Astrocyte (in vitro differentiated cells and primary cell): ENCODE results near the gene SMAP1.

Source experiments
- CTCF ChIP-seq: IDR thresholded peaks from 2 replicates; pipeline ENCODE4 v1.5.1; 2011; ENCODE audit warnings: low read depth, mild to moderate bottlenecking, inconsistent platforms, low read length, moderate library complexity; ENCODE audit not compliant: insufficient read depth
- EZH2 ChIP-seq: IDR thresholded peaks from 2 replicates; pipeline ENCODE4 v1.6.1; 2012; ENCODE audit warnings: mild to moderate bottlenecking, low read length, inconsistent platforms; ENCODE audit not compliant: insufficient read depth

- no peak for TF ChIP-seq CTCF
- TF ChIP-seq EZH2: no peak
Measured at GRCh38 chr6:70886071-70886470, 218.4 kb downstream of the SMAP1 start.
